ENCODE measurements around the gene ONECUT3. TPM values are rescaled to one million over a fixed set of nuclear protein-coding genes. Genes with fewer than 3 reads are reported as not detected.
"Not testable (repeated sequence)": the region's sequence is repeated elsewhere in the genome, so short reads cannot be mapped to it uniquely, and the experiment has no call there.

Gene ONECUT3
- polyA plus RNA-seq, 4 donors = 0.03 to 0.05 (median 0.03) TPM; not detected in 1

GRCh38 chr19:1789261-1790041 is 36.1 kb downstream of the ONECUT3 start:
- no peak for DNase-seq (ENCODE audit: low read depth in 4 of 4, low spot score in 3 of 4)

- DNase-seq (ENCODE audit: low read depth in 4 of 4, low spot score in 3 of 4) = no peak
Measured at GRCh38 chr19:1790054-1790792, 36.9 kb downstream of the ONECUT3 start.

- DNase-seq (ENCODE audit: low read depth in 4 of 4, low spot score in 3 of 4) = no peak
Measured at GRCh38 chr19:1791879-1792278, 38.6 kb downstream of the ONECUT3 start.

- no peak for DNase-seq (ENCODE audit: low read depth in 4 of 4, low spot score in 3 of 4)
Measured at GRCh38 chr19:1794424-1795172, 41.3 kb downstream of the ONECUT3 start.

- DNase-seq (ENCODE audit: low read depth in 4 of 4, low spot score in 3 of 4) = no peak
Measured at GRCh38 chr19:1796395-1797142, 43.3 kb downstream of the ONECUT3 start.

GRCh38 chr19:1797313-1797712 is 44.0 kb downstream of the ONECUT3 start:
- DNase-seq (ENCODE audit: low read depth in 4 of 4, low spot score in 3 of 4) = not testable (repeated sequence)

- DNase-seq (ENCODE audit: low read depth in 4 of 4, low spot score in 3 of 4) = no peak
Measured at GRCh38 chr19:1799695-1800342, 46.5 kb downstream of the ONECUT3 start.

- no peak for DNase-seq (ENCODE audit: low read depth in 4 of 4, low spot score in 3 of 4)
Measured at GRCh38 chr19:1804858-1805257, 51.6 kb downstream of the ONECUT3 start.

GRCh38 chr19:1805401-1806183 is 52.3 kb downstream of the ONECUT3 start:
- no peak for DNase-seq (ENCODE audit: low read depth in 4 of 4, low spot score in 3 of 4)

GRCh38 chr19:1806184-1807029 is 53.1 kb downstream of the ONECUT3 start:
- no peak for DNase-seq (ENCODE audit: low read depth in 4 of 4, low spot score in 3 of 4)

- DNase-seq (ENCODE audit: low read depth in 4 of 4, low spot score in 3 of 4) = no peak
Measured at GRCh38 chr19:1807030-1807694, 53.9 kb downstream of the ONECUT3 start.

GRCh38 chr19:1807695-1808394 is 54.5 kb downstream of the ONECUT3 start:
- no peak for DNase-seq (ENCODE audit: low read depth in 4 of 4, low spot score in 3 of 4)

GRCh38 chr19:1808395-1808731 is 55.1 kb downstream of the ONECUT3 start:
- DNase-seq (ENCODE audit: low read depth in 4 of 4, low spot score in 3 of 4) = no peak

- DNase-seq (ENCODE audit: low read depth in 4 of 4, low spot score in 3 of 4) = no peak
Measured at GRCh38 chr19:1809678-1810077, 56.4 kb downstream of the ONECUT3 start.

- DNase-seq (ENCODE audit: low read depth in 4 of 4, low spot score in 3 of 4) = no peak
Measured at GRCh38 chr19:1810439-1811160, 57.3 kb downstream of the ONECUT3 start.

- DNase-seq (ENCODE audit: low read depth in 4 of 4, low spot score in 3 of 4) = no peak
Measured at GRCh38 chr19:1811472-1811894, 58.2 kb downstream of the ONECUT3 start.

Measured in left renal pelvis (tissue), 4 donors.